Measurements from ENCODE around the gene ROBO3. TPM values are rescaled to one million over a fixed set of nuclear protein-coding genes. Genes with fewer than 3 reads are reported as not detected.

The ROBO3 gene
- total and polyA plus RNA-seq, 2 donors (not counting 3 experiments of a cell fraction or from before 2014, with no cell fraction given) = 27.1 to 65.4 TPM

DNA sequence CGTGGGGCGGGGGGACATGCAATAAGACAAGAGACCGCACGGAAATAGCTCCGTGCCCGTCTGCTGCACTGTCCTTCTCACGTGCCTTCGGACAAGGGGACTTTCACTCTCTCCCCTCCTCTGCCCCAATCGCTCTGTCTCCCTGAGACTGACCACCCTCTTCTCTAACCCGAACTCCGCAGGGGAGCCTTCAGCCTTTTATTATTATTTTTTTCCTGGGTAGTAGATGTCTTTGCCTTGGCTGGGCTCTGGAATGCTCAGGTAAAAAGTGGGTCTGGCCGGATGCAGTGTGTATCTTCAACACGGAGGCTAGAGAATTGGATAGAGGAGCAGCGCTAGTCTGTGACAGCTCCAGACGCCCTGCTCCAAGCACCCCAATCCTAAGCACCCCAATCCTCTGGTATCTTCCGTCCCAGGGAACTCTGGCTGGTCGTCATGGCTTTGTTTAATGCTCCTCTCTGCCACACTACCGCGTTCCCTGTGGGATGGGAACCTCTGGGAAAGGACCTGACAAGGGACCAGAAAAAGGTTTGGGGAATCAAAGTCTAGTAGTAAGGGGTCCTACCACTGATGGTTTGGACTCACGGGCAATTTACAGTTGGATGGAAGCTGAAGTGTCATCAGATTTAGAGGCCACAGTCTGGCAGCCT lies 25.1 kb upstream of the ROBO3 start:
- ChIA-PET POLR2A (no interaction called here), CTCF (interaction anchor here (0.7 to 4.7 kb wide), 6 partner anchors 26 to 769 kb away, joined by 3 to 86 read pairs (median 4); partner anchors contain the start of gene ROBO3)
- Histone ChIP-seq H3K4me3 (replicated peaks in 1 of 3; ENCODE audit: insufficient read depth in 1 of 3, low read depth in 1 of 3, low read length in 3 of 3) (peak overlapping the region in 1 of 3 experiments; percentile 35), H3K27ac (ENCODE audit: insufficient read depth, low read depth, low read length) (no peak overlapping the region), H3K4me1 (ENCODE audit: control insufficient read depth, extremely low read depth, insufficient read depth, low read length) (peaks cover 10% of the 10 kb centered on the region), H3K27me3 (ENCODE audit: control insufficient read depth in 2 of 2, insufficient read depth in 2 of 2, low read length in 2 of 2) (peaks cover 62 to 73% of the 10 kb centered on the region in 2 experiments), H3K9ac (replicated peaks; ENCODE audit: extremely low read depth, insufficient read depth, low read length) (no peak overlapping the region), H3K9me1 (replicated peaks; ENCODE audit: control insufficient read depth, extremely low read depth, insufficient read depth, low read length) (no peaks in the 10 kb centered on the region), H3K9me3 (replicated peaks; ENCODE audit: control insufficient read depth, insufficient read depth, low read length) (no peaks in the 10 kb centered on the region), H3K79me2 (ENCODE audit: control insufficient read depth, insufficient read depth, low read length) (no peaks in the 10 kb centered on the region), H3K36me3 (ENCODE audit: control insufficient read depth in 2 of 2, extremely low read depth in 1 of 2, insufficient read depth in 2 of 2, low read length in 2 of 2) (no peaks in the 10 kb centered on the region), H4K20me1 (replicated peaks; ENCODE audit: control insufficient read depth, extremely low read depth, insufficient read depth, low read length) (no peaks in the 10 kb centered on the region), H3K4me2 (ENCODE audit: insufficient read depth, low read length) (peak overlapping the region; percentile 46), H2AFZ (ENCODE audit: low read depth, low read length) (peak overlapping the region; percentile 31)
- FAIRE-seq = peak; percentile 63
- BruUV-seq (replicated peaks) = no TSS peak
- dilution Hi-C loops (cut with MboI; ENCODE audit: extremely low pct_ligation_motif_present, low sequenced_read_pairs) (loop anchor here (10.0 kb wide), 1 partner anchor 175 kb away; no protein-coding TSS in a partner anchor), intact Hi-C loops (cut with micrococcal nuclease) (loop anchor here (2.0 to 5.0 kb wide), 2 partner anchors 59 to 438 kb away; no protein-coding TSS in a partner anchor)
- TF ChIP-seq POLR2A (IDR thresholded peaks at IDR 0.05; ENCODE audit: low read depth, low read length) = no peak
- TF ChIP-seq, protein P1, sequence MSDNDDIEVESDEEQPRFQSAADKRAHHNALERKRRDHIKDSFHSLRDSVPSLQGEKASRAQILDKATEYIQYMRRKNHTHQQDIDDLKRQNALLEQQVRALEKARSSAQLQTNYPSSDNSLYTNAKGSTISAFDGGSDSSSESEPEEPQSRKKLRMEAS (IDR thresholded peaks at IDR 0.05; ENCODE audit: insufficient read depth, insufficient read length) = no peak
- no peak for TF ChIP-seq JUN (IDR thresholded peaks at IDR 0.05; ENCODE audit: borderline replicate concordance, insufficient read depth, insufficient read length, low read depth)
- TF ChIP-seq, protein P2, sequence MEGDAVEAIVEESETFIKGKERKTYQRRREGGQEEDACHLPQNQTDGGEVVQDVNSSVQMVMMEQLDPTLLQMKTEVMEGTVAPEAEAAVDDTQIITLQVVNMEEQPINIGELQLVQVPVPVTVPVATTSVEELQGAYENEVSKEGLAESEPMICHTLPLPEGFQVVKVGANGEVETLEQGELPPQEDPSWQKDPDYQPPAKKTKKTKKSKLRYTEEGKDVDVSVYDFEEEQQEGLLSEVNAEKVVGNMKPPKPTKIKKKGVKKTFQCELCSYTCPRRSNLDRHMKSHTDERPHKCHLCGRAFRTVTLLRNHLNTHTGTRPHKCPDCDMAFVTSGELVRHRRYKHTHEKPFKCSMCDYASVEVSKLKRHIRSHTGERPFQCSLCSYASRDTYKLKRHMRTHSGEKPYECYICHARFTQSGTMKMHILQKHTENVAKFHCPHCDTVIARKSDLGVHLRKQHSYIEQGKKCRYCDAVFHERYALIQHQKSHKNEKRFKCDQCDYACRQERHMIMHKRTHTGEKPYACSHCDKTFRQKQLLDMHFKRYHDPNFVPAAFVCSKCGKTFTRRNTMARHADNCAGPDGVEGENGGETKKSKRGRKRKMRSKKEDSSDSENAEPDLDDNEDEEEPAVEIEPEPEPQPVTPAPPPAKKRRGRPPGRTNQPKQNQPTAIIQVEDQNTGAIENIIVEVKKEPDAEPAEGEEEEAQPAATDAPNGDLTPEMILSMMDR (IDR thresholded peaks at IDR 0.05; ENCODE audit: extremely low read depth in 1 of 2, insufficient read depth in 1 of 2, low read depth in 1 of 2, low read length in 2 of 2) = no peak
- no peak for TF ChIP-seq MYC (IDR thresholded peaks at IDR 0.05; ENCODE audit: low read depth, low read length)
- no peak for TF ChIP-seq POLR2AphosphoS5 (IDR thresholded peaks at IDR 0.05; ENCODE audit: insufficient read depth, low read depth, low read length)
- DNase-seq (ENCODE audit: low read depth, low spot score) = no peak
